ENCODE measurements around the gene MTOR. TPM values are rescaled to one million over a fixed set of nuclear protein-coding genes. Genes with fewer than 3 reads are reported as not detected.
"Not testable (repeated sequence)": the region's sequence is repeated elsewhere in the genome, so short reads cannot be mapped to it uniquely, and the experiment has no call there.

Gene MTOR
- total RNA-seq, 4 donors from 2014 or later: 32.8 to 66.8 (median 48.2) TPM

DNA sequence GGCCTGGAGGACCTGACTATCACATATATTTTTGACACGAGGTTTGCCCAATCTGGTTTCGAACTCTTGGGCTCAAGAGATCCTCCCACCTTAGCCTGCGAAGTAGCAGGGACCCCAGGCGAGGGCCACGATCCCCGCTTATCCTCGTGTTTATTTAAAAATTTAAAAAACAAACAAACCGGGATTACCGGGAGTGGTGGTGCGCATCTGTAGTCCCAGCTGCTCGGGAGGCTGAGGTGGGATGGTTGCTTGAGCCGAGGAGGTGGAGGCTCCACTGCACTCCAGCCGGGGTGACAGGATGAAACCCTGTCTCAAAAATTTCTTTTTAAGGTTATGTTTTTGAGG, 162.2 kb downstream of the MTOR start:
- Histone ChIP-seq H3K27me3 (no peaks in the 10 kb centered on the region), H3K9me3 (no peaks in the 10 kb centered on the region), H3K36me3 (peaks cover 0 to 26% (median 0%) of the 10 kb centered on the region in 3 donors), H3K4me3 (peak overlapping the region; percentile 60 to 100 (median 98)), H3K4me1 (peaks cover 0 to 14% (median 2%) of the 10 kb centered on the region in 4 donors), H3K27ac (peak overlapping the region; percentile 75 to 92 (median 86))
- no peak for DNase-seq
- no peak for TF ChIP-seq POLR2A (IDR thresholded peaks at IDR 0.05)
- TF ChIP-seq, protein P1, sequence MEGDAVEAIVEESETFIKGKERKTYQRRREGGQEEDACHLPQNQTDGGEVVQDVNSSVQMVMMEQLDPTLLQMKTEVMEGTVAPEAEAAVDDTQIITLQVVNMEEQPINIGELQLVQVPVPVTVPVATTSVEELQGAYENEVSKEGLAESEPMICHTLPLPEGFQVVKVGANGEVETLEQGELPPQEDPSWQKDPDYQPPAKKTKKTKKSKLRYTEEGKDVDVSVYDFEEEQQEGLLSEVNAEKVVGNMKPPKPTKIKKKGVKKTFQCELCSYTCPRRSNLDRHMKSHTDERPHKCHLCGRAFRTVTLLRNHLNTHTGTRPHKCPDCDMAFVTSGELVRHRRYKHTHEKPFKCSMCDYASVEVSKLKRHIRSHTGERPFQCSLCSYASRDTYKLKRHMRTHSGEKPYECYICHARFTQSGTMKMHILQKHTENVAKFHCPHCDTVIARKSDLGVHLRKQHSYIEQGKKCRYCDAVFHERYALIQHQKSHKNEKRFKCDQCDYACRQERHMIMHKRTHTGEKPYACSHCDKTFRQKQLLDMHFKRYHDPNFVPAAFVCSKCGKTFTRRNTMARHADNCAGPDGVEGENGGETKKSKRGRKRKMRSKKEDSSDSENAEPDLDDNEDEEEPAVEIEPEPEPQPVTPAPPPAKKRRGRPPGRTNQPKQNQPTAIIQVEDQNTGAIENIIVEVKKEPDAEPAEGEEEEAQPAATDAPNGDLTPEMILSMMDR (IDR thresholded peaks at IDR 0.05): no peak

GRCh38 chr1:11099310-11100148, 162.8 kb downstream of the MTOR start, which contains the start of gene EXOSC10:
EXOSC10 (minus strand) TSS chr1:11099869; CDS start chr1:11099831, 38 bp downstream.
- H3K27me3 ChIP-seq: no peaks in the 10 kb centered on the region
- H3K4me3 ChIP-seq: peak within 1 kb of the TSS; percentile 60 to 100 (median 98)
- peaks cover 0 to 14% (median 2%) of the 10 kb centered on the region in 4 donors for H3K4me1 ChIP-seq
- H3K9me3 ChIP-seq: no peaks in the 10 kb centered on the region
- peak within 1 kb of the TSS; percentile 75 to 92 (median 86) for H3K27ac ChIP-seq
- TF ChIP-seq POLR2A (IDR thresholded peaks at IDR 0.05): peak; percentile 35 to 40
- TF ChIP-seq, protein P1 (IDR thresholded peaks at IDR 0.05): peak in 1 of 6 experiments; percentile 4
- peak; percentile 93 to 97 (median 96) for DNase-seq
- H3K36me3 ChIP-seq: peaks cover 0 to 32% (median 0%) of the 10 kb centered on the region in 3 donors

DNA sequence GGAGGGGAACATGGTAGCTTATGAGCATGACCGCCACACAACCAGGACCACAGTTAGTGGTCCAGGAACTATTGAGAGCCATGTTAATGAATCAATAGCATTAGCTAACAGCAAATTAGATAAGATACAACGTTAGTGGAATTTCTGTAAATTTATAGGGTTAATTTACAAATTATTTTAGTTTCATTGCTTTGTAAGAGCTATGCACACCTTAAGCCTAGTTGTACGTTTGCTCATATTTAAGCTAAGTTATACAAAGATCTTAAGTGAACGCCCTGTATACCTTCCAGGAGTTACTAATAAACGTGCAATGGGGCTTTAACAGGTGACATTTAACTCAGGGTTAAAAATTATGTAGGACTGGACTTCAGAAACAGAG, 163.4 kb downstream of the MTOR start:
- H3K36me3 ChIP-seq: peaks cover 0 to 38% (median 0%) of the 10 kb centered on the region in 3 donors
- peaks cover 0 to 14% (median 2%) of the 10 kb centered on the region in 4 donors for H3K4me1 ChIP-seq
- no peaks in the 10 kb centered on the region for H3K27me3 ChIP-seq
- H3K9me3 ChIP-seq: no peaks in the 10 kb centered on the region
- H3K27ac ChIP-seq: peak overlapping the region; percentile 75 to 92 (median 86)
- DNase-seq: no peak
- TF ChIP-seq, protein P1 (IDR thresholded peaks at IDR 0.05): no peak
- no peak for TF ChIP-seq POLR2A (IDR thresholded peaks at IDR 0.05)
- H3K4me3 ChIP-seq: peak overlapping the region; percentile 60 to 100 (median 98)

DNA sequence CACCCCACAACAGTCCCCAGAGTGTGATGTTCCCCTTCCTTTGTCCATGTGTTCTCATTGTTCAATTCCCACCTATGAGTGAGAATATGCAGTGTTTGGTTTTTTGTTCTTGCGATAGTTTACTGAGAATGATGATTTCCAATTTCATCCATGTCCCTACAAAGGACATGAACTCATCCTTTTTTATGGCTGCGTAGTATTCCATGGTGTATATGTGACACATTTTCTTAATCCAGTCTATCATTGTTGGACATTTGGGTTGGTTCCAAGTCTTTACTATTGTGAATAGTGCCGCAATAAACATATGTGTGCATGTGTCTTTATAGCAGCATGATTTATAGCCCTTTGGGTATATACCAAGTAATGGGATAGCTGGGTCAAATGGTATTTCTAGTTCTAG, 178.6 kb downstream of the MTOR start:
- H3K9me3 ChIP-seq, H3K27ac ChIP-seq, H3K4me1 ChIP-seq, H3K4me3 ChIP-seq, DNase-seq, H3K27me3 ChIP-seq: not testable (repeated sequence)
- peaks cover 0 to 74% (median 0%) of the 10 kb centered on the region in 3 donors for H3K36me3 ChIP-seq

- H3K4me3 ChIP-seq: no peak overlapping the region
- H3K27me3 ChIP-seq: no peaks in the 10 kb centered on the region
- H3K36me3 ChIP-seq: peaks cover 0 to 76% (median 0%) of the 10 kb centered on the region in 3 donors
- no peak for DNase-seq
- H3K9me3 ChIP-seq: no peaks in the 10 kb centered on the region
- no peak overlapping the region for H3K27ac ChIP-seq
- TF ChIP-seq POLR2A (IDR thresholded peaks at IDR 0.05): no peak
- TF ChIP-seq, protein P1 (IDR thresholded peaks at IDR 0.05): no peak
- H3K4me1 ChIP-seq: no peaks in the 10 kb centered on the region
Observed at GRCh38 chr1:11080931-11081330, 181.4 kb downstream of the MTOR start.

DNA sequence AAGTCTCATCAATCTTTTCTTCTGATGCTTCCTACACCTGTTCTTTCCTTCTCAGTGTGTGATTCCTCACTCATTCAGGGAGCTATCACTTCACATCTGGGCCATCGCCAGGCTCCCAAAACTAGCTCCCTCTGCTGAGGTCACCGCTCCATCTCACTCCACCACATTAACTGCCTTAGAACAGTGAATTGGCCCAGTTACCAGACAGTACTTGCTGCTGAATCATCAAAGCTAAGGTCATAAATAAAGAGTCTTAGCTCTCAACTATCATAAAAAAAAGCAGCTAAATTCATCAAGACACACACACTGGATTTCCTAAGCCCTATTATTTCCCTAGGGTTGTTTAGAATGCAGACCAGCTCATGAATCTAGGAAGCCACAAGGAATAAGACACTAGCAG, 183.7 kb downstream of the MTOR start:
- Histone ChIP-seq H3K27me3 (no peaks in the 10 kb centered on the region), H3K4me3 (no peak overlapping the region), H3K4me1 (no peaks in the 10 kb centered on the region), H3K36me3 (peaks cover 0 to 95% (median 0%) of the 10 kb centered on the region in 3 donors), H3K9me3 (no peaks in the 10 kb centered on the region), H3K27ac (no peak overlapping the region)
- DNase-seq: no peak
- no peak for TF ChIP-seq POLR2A (IDR thresholded peaks at IDR 0.05)
- TF ChIP-seq, protein P1 (IDR thresholded peaks at IDR 0.05): no peak

- not testable (repeated sequence) for DNase-seq
- peaks cover 0 to 95% (median 0%) of the 10 kb centered on the region in 3 donors for H3K36me3 ChIP-seq
Observed at GRCh38 chr1:11073398-11073797, 189.0 kb downstream of the MTOR start.

More at GRCh38 chr1:11073398-11073797, 189.0 kb downstream of the MTOR start:
- H3K4me1 ChIP-seq, H3K4me3 ChIP-seq, H3K9me3 ChIP-seq, H3K27me3 ChIP-seq, H3K27ac ChIP-seq: not testable (repeated sequence)
